Upper lobe of right lung (tissue), 1 donor: Measurements from ENCODE around the gene RNF144A. TPM values are rescaled to one million over a fixed set of nuclear protein-coding genes. Genes with fewer than 3 reads are reported as not detected.

Experiments used
- ATAC-seq: fragments of 200-7000 bp; cut with Tn5 transposase; one replicate; pipeline ENCODE4 v1.9.1; 2020; ENCODE audit warnings: mild to moderate bottlenecking, moderate library complexity
- DNase-seq: peaks from one replicate; pipeline ENCODE4 v3.0.0-alpha.2; 2020
- H3K27ac ChIP-seq: fragments of 200-600 bp; one replicate; pipeline ENCODE4 v1.8.0; 2022
- H3K27me3 ChIP-seq: fragments of 200-600 bp; one replicate; pipeline ENCODE4 v1.8.0; 2022; ENCODE audit warnings: mild to moderate bottlenecking
- H3K36me3 ChIP-seq: fragments of 200-600 bp; one replicate; pipeline ENCODE4 v1.8.0; 2022
- H3K4me1 ChIP-seq: fragments of 200-600 bp; one replicate; pipeline ENCODE4 v1.8.0; 2022
- H3K4me3 ChIP-seq: fragments of 200-600 bp; one replicate; pipeline ENCODE4 v1.8.0; 2022; ENCODE audit warnings: mild to moderate bottlenecking
- H3K9me3 ChIP-seq: fragments of 200-600 bp; one replicate; pipeline ENCODE4 v1.8.0; 2022
- intact Hi-C: fragments of 100-400 bp; cut with DNase I; formaldehyde crosslinking; loops from one replicate; pipeline ENCODE4 v1.11.0; 2022
- long read RNA-seq: library from polyadenylated mRNA; unstranded; transcript quantifications from one replicate; pipeline ENCODE4 v2.0.0, GENCODE V29; 2021
- total RNA-seq: library from RNA; stranded (reverse); fragmentation: NEBNext Ultra II Directional; extraction: Animal tissue kit (Norgen Biotek cat#: 25700); gene quantifications from one replicate; pipeline ENCODE4 v1.2.1, GENCODE V29; 2021
- TF ChIP-seq, protein P1 (sequence below): fragments of 200-600 bp; IDR thresholded peaks from one replicate; pipeline ENCODE4 v1.8.0; 2022; ENCODE audit warnings: antibody characterized with exemption
- donor health status: DM: no; HTN: yes; CAD: no; lungs with severe emphysema.

Gene RNF144A, protein sequence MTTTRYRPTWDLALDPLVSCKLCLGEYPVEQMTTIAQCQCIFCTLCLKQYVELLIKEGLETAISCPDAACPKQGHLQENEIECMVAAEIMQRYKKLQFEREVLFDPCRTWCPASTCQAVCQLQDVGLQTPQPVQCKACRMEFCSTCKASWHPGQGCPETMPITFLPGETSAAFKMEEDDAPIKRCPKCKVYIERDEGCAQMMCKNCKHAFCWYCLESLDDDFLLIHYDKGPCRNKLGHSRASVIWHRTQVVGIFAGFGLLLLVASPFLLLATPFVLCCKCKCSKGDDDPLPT
- 16.0 TPM for total RNA-seq
- long read RNA-seq, full-length matches to known transcripts: 15 of 21 reads
- long read RNA-seq, partial matches to known transcripts: 0 of 21 reads
- long read RNA-seq, other reads (novel, unspliced or antisense): 6 of 21 reads

DNA sequence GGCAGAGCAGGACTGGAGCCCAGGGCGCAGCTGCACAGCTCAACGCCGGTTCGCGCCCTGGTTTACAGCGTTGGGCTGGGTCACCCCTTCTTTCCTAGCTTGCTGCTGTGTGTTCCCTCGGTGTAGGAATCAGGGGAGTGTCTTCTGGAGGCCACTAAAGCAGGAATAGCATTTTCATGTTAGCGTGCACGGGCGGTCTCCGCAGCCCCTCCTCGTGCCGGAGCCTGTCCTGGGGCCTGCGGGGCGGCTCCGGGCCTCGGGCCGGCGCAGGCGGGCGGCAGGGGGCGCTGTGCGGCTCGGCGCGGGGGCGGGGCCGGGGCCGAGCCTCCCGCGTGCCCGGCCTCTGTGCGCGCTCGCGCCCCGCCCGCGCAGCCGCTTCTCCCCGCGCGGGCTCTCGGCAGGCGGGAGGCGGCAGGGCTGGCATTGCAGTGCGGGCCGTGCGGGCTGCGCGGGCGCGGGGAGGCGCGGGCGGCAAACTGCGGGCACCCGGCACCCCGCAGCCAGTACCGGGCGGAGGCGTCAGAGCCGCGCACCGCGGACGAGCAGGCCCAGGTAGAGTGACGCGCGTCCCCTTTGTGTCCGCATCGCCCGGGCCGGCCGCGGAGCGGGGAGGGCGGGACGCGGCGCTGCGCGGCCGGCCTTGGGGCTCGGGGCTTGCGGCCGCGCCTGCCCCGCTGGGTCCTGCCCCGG is at the start of gene RNF144A:
Gene RNF144A (plus strand): TSS at position 342 of the 690 bp plus-strand sequence. CDS start 79,515 bp downstream, outside the sequence.
- DNase-seq (peak; percentile 86), ATAC-seq (peak; percentile 95)
- no peaks in the 10 kb centered on the region for H3K9me3 ChIP-seq
- H3K4me1 ChIP-seq: peaks cover 4% of the 10 kb centered on the region
- peak within 1 kb of the TSS; percentile 62 for H3K4me3 ChIP-seq
- TF ChIP-seq, protein P1, sequence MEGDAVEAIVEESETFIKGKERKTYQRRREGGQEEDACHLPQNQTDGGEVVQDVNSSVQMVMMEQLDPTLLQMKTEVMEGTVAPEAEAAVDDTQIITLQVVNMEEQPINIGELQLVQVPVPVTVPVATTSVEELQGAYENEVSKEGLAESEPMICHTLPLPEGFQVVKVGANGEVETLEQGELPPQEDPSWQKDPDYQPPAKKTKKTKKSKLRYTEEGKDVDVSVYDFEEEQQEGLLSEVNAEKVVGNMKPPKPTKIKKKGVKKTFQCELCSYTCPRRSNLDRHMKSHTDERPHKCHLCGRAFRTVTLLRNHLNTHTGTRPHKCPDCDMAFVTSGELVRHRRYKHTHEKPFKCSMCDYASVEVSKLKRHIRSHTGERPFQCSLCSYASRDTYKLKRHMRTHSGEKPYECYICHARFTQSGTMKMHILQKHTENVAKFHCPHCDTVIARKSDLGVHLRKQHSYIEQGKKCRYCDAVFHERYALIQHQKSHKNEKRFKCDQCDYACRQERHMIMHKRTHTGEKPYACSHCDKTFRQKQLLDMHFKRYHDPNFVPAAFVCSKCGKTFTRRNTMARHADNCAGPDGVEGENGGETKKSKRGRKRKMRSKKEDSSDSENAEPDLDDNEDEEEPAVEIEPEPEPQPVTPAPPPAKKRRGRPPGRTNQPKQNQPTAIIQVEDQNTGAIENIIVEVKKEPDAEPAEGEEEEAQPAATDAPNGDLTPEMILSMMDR: peak; percentile 36
- H3K36me3 ChIP-seq: no peaks in the 10 kb centered on the region
- intact Hi-C loops: loop anchor here (10.0 kb wide), 1 partner anchor 108 kb away; no protein-coding TSS in a partner anchor
- no peaks in the 10 kb centered on the region for H3K27me3 ChIP-seq
- peak within 1 kb of the TSS; percentile 24 for H3K27ac ChIP-seq

DNA sequence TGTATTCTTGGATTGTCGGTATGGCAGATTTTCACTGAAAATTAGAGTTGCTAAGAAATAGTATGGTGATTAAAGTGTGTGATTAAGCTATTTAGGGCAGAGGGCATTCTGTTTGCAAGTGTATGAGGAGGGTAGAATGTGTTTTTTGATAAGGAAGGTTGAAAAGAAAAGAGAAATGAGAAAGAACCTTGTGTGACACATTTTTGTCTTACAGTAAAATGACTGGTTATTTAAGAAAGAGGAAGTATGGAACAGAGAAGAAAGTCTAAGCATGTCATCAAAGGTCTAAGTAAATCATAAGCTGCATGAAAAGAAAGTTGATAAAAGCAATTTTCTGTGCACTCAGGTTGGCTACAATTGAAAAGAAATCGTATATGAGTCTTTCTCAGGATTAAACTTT is 44.8 kb upstream of the RNF144A start:
- DNase-seq: no peak
- H3K27ac ChIP-seq: no peak overlapping the region
- no peaks in the 10 kb centered on the region for H3K27me3 ChIP-seq
- intact Hi-C loops: no loop called here
- TF ChIP-seq, protein P1: no peak
- no peaks in the 10 kb centered on the region for H3K9me3 ChIP-seq
- H3K4me3 ChIP-seq: no peak overlapping the region
- H3K4me1 ChIP-seq: peaks cover 4% of the 10 kb centered on the region
- no peaks in the 10 kb centered on the region for H3K36me3 ChIP-seq
- no peak for ATAC-seq

DNA sequence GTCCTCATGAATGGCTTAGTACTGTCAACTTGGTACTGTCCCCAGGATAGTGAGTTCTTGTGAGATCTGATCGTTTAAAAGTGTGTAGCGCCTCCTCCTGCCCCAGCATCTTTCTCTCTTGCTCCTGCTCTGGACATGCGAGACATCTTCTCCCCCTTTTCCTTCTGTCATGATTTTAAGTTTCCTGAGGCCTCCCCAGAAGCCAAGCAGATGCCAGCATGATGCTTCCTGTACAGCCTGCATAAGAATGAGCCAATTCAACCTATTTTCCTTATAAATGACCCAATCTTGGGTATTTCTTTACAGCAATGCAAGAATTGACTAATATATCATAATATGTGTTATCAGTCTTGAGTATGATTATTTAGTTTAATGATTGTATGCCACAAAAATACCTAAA is 43.2 kb upstream of the RNF144A start:
- intact Hi-C loops: no loop called here
- no peaks in the 10 kb centered on the region for H3K36me3 ChIP-seq
- H3K27me3 ChIP-seq: no peaks in the 10 kb centered on the region
- H3K27ac ChIP-seq: no peak overlapping the region
- no peak for ATAC-seq
- TF ChIP-seq, protein P1: no peak
- H3K4me3 ChIP-seq: no peak overlapping the region
- peaks cover 12% of the 10 kb centered on the region for H3K4me1 ChIP-seq
- no peaks in the 10 kb centered on the region for H3K9me3 ChIP-seq
- DNase-seq: no peak

DNA sequence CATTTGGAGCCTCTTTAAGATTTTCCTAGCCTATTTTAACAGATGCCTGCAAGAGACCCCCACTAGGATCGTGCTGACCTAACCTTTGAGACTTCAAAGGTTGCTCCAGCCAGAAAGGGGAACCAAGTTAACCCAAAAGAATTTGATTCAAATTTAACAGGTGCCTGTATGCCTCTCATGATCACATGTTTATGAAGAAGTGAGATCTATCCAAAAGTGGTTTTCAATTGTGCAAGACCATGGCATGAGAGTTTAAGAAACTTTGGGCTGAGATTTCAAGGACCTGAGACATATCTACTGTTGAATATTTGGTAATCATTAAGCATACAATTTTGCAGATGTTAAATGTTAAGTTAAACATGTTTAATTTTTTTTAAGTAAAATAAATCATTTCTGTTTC is 40.9 kb upstream of the RNF144A start:
- Histone ChIP-seq H3K27ac (no peak overlapping the region), H3K27me3 (no peaks in the 10 kb centered on the region), H3K4me3 (no peak overlapping the region), H3K36me3 (no peaks in the 10 kb centered on the region), H3K9me3 (no peaks in the 10 kb centered on the region), H3K4me1 (peaks cover 15% of the 10 kb centered on the region)
- intact Hi-C loops: no loop called here
- DNase-seq (no peak), ATAC-seq (peak; percentile 12)
- TF ChIP-seq, protein P1: no peak

DNA sequence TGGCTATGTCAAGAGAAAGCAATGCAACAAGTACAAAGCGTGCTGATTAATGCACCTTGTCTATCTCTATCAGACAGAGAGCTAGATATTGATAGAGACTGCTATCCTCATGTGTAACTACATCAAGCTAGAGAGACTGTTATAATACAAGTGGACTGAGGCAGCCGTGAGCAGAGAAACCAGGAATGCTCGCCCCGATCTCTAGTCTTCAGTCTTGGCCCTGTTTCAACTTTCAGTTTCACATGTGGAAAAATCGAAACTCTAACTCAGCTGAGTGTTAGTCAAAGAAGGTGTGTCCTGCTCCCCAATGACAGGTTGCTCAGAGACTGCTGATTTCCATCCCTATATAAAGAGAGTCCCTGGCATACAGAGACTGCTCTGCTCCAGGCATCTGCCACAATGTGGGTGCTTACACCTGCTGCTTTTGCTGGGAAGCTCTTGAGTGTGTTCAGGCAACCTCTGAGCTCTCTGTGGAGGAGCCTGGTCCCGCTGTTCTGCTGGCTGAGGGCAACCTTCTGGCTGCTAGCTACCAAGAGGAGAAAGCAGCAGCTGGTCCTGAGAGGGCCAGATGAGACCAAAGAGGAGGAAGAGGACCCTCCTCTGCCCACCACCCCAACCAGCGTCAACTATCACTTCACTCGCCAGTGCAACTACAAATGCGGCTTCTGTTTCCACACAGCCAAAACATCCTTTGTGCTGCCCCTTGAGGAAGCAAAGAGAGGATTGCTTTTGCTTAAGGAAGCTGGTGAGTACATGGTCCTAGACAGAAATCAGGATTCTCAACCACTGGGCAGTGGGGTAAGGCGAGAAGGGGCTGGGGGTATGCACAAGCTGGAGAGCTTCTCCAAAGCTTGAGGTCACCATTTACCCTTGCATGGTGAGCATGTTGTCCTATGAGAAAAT is 39.6 kb upstream of the RNF144A start, which contains the start of gene RSAD2:
Gene RSAD2 (plus strand): TSS at position 376 of the 903 bp plus-strand sequence. CDS start 24 bp downstream, at position 400.
- no peak for DNase-seq

More for the DNA sequence above, 39.6 kb upstream of the RNF144A start, which contains the start of gene RSAD2:
- peak; percentile 88 for ATAC-seq
- Histone ChIP-seq H3K4me1 (peaks cover 15% of the 10 kb centered on the region), H3K36me3 (no peaks in the 10 kb centered on the region), H3K9me3 (no peaks in the 10 kb centered on the region), H3K27me3 (no peaks in the 10 kb centered on the region), H3K4me3 (peak within 1 kb of the TSS; percentile 57), H3K27ac (peak within 1 kb of the TSS; percentile 69)
- TF ChIP-seq, protein P1: peak; percentile 7
- intact Hi-C loops: no loop called here
